Fibroblast of pulmonary artery (primary cell): ENCODE measurements around the gene DMAP1.

ENCODE experiments used
- DNase-seq: peaks from one replicate; pipeline ENCODE4 v3.0.0-alpha.2; 2010; ENCODE audit warnings: low read depth
- H3K4me3 ChIP-seq: replicated peaks from 2 replicates; pipeline ENCODE4 v1.5.1; 2011; ENCODE audit warnings: low read depth, mild to moderate bottlenecking, control low read depth, low read length, moderate library complexity
- CTCF ChIP-seq: IDR thresholded peaks from 2 replicates; pipeline ENCODE4 v1.5.1; 2011; ENCODE audit warnings: mild to moderate bottlenecking, control low read depth, low read length, inconsistent platforms; ENCODE audit errors: missing control alignments

DMAP1 gene

GRCh38 chr1:44256762-44257554, 43.7 kb downstream of the DMAP1 start:
- no peak overlapping the region for H3K4me3 ChIP-seq
- no peak for TF ChIP-seq CTCF
- DNase-seq: no peak

GRCh38 chr1:44259090-44259489, 45.8 kb downstream of the DMAP1 start:
- no peak for TF ChIP-seq CTCF
- no peak overlapping the region for H3K4me3 ChIP-seq
- DNase-seq: no peak

- H3K4me3 ChIP-seq: no peak overlapping the region
- TF ChIP-seq CTCF: no peak
- no peak for DNase-seq
Measured at GRCh38 chr1:44260792-44261170, 47.5 kb downstream of the DMAP1 start.

GRCh38 chr1:44261171-44261817, 48.0 kb downstream of the DMAP1 start:
- no peak overlapping the region for H3K4me3 ChIP-seq
- no peak for DNase-seq
- TF ChIP-seq CTCF: no peak

GRCh38 chr1:44261962-44262361, 48.7 kb downstream of the DMAP1 start:
- no peak for TF ChIP-seq CTCF
- no peak overlapping the region for H3K4me3 ChIP-seq
- no peak for DNase-seq

- no peak for TF ChIP-seq CTCF
- DNase-seq: no peak
- no peak overlapping the region for H3K4me3 ChIP-seq
Measured at GRCh38 chr1:44262414-44262813, 49.1 kb downstream of the DMAP1 start.
